G401 (cell line): ENCODE measurements around the gene C7orf33. TPM values are rescaled to one million over a fixed set of nuclear protein-coding genes. Genes with fewer than 3 reads are reported as not detected.

ENCODE experiments used
- total RNA-seq: library from RNA; depleted of rRNA; stranded (reverse); fragments of >200 nt; shearing (Covaris generic); gene quantifications from 2 replicates; pipeline ENCODE4 v1.2.3, GENCODE V29; 2014; rRNA removed

C7orf33 gene
- total RNA-seq, 1 experiment from 2014 or later = not detected

Other genes starting within 250 kb of the C7orf33 start
- 69.8 and 84.5 TPM in 2 replicates for gene CUL1, start 108.1 kb downstream of the C7orf33 start, total RNA-seq